CD14-positive monocyte (primary cell): ENCODE measurements around the gene HNRNPH2. TPM values are rescaled to one million over a fixed set of nuclear protein-coding genes. Genes with fewer than 3 reads are reported as not detected.

ENCODE experiments used
- DNase-seq, 3 donors: peaks; one replicate each; pipeline ENCODE4 v3.0.0-alpha.2; 2011 to 2022
- H2AFZ ChIP-seq: 2 replicates; pipeline ENCODE4 v1.6.0; 2012; ENCODE audit warnings: mild to moderate bottlenecking, low read depth, low read length, inconsistent platforms; ENCODE audit not compliant: insufficient read depth, poor library complexity, severe bottlenecking
- H3K27ac ChIP-seq, 2 donors: 1 replicate in 1 of 2; 2 replicates in 1 of 2; pipeline ENCODE4 v1.5.1; 2012 to 2013; ENCODE audit warnings: low read length in 2 of 2, control low read depth in 1 of 2, inconsistent platforms in 1 of 2, low read depth in 1 of 2, mild to moderate bottlenecking in 1 of 2
- H3K27me3 ChIP-seq, 2 donors: one replicate each; pipeline versions ENCODE4 v1.6.0 to v1.6.1; 2011 to 2013; ENCODE audit warnings: low read length in 2 of 2; ENCODE audit not compliant: control insufficient read depth in 2 of 2, insufficient read depth in 2 of 2
- H3K36me3 ChIP-seq, 2 donors: replicated peaks in 1 of 2; 1 replicate in 1 of 2; 2 replicates in 1 of 2; pipeline versions ENCODE4 v1.5.1 to v1.6.1; 2012 to 2013; ENCODE audit warnings: low read length in 2 of 2, control low read depth in 1 of 2, inconsistent platforms in 1 of 2, mild to moderate bottlenecking in 1 of 2; ENCODE audit not compliant: insufficient read depth in 2 of 2, control insufficient read depth in 1 of 2
- H3K4me1 ChIP-seq, 2 donors: 1 replicate in 1 of 2; 2 replicates in 1 of 2; pipeline versions ENCODE4 v1.5.1 to v1.6.1; 2012 to 2013; ENCODE audit warnings: low read length in 2 of 2, control low read depth in 1 of 2, inconsistent platforms in 1 of 2, mild to moderate bottlenecking in 1 of 2, moderate library complexity in 1 of 2; ENCODE audit not compliant: insufficient read depth in 2 of 2, control insufficient read depth in 1 of 2
- H3K4me2 ChIP-seq: replicated peaks from 2 replicates; pipeline ENCODE3; 2012; ENCODE audit warnings: low read length, moderate library complexity, mild to moderate bottlenecking; ENCODE audit not compliant: poor library complexity, severe bottlenecking; ENCODE audit errors: extremely low read depth
- H3K4me3 ChIP-seq, 3 experiments: fragments of 200-600 bp in 1 of 3; sonication (generic) in 1 of 3; replicated peaks in 1 of 3; 1 replicate in 2 of 3; 2 replicates in 1 of 3; pipeline ENCODE4 v1.5.1; 2011 to 2013; ENCODE audit warnings: low read length in 3 of 3, mild to moderate bottlenecking in 3 of 3, control low read depth in 2 of 3, low read depth in 2 of 3, inconsistent platforms in 1 of 3, moderate library complexity in 1 of 3
- H3K79me2 ChIP-seq: 2 replicates; pipeline ENCODE4 v1.6.0; 2012; ENCODE audit warnings: mild to moderate bottlenecking, control low read depth, inconsistent platforms, low read length, moderate library complexity; ENCODE audit not compliant: insufficient read depth
- H3K9ac ChIP-seq: 2 replicates; pipeline ENCODE4 v1.6.0; 2017; ENCODE audit warnings: low read length, mild to moderate bottlenecking; ENCODE audit not compliant: insufficient read depth, poor library complexity, severe bottlenecking
- H3K9me3 ChIP-seq, 2 donors: replicated peaks in 1 of 2; 1 replicate in 1 of 2; 2 replicates in 1 of 2; pipeline versions ENCODE4 v1.5.1 to v1.6.1; 2012 to 2013; ENCODE audit warnings: low read length in 2 of 2, control low read depth in 1 of 2; ENCODE audit not compliant: control insufficient read depth in 1 of 2, insufficient read depth in 1 of 2
- H4K20me1 ChIP-seq: 2 replicates; pipeline ENCODE4 v1.6.0; 2012; ENCODE audit warnings: mild to moderate bottlenecking, low read length, control low read depth, moderate library complexity; ENCODE audit not compliant: insufficient read depth
- H3K27ac Mint-ChIP-seq, 7 donors: one replicate each; pipeline ENCODE4 v1.8.0; 2020; ENCODE audit warnings: mild to moderate bottlenecking in 7 of 7, mixed read lengths in 7 of 7, moderate library complexity in 6 of 7, inconsistent platforms in 2 of 7
- H3K27me3 Mint-ChIP-seq, 3 donors: one replicate each; pipeline ENCODE4 v1.8.0; 2021 to 2022; ENCODE audit warnings: low read depth in 3 of 3, mild to moderate bottlenecking in 3 of 3, mixed read lengths in 3 of 3, moderate library complexity in 3 of 3, inconsistent platforms in 1 of 3
- H3K36me3 Mint-ChIP-seq, 2 donors: one replicate each; pipeline ENCODE4 v1.8.0; 2020; ENCODE audit warnings: mixed read lengths in 2 of 2, inconsistent platforms in 1 of 2, mild to moderate bottlenecking in 1 of 2
- H3K4me1 Mint-ChIP-seq: one replicate; pipeline ENCODE4 v1.8.0; 2020; ENCODE audit warnings: mild to moderate bottlenecking, mixed read lengths
- H3K4me3 Mint-ChIP-seq, 2 donors: one replicate each; pipeline ENCODE4 v1.8.0; 2020; ENCODE audit warnings: mild to moderate bottlenecking in 2 of 2, mixed read lengths in 2 of 2, moderate library complexity in 1 of 2
- H3K9me3 Mint-ChIP-seq, 7 donors: one replicate each; pipeline ENCODE4 v1.8.0; 2020 to 2022; ENCODE audit warnings: mixed read lengths in 7 of 7, mild to moderate bottlenecking in 6 of 7, moderate library complexity in 6 of 7, inconsistent platforms in 2 of 7
- CTCF ChIP-seq: fragments of 200-600 bp; IDR thresholded peaks from one replicate; pipeline ENCODE4 v1.8.0; 2022; ENCODE audit warnings: antibody characterized with exemption, mild to moderate bottlenecking
- WGBS: methylation state at CpG from one replicate; pipeline ENCODE4 v1.1.5; 2013; ENCODE audit warnings: missing lambda C conversion rate; ENCODE audit not compliant: insufficient coverage; 5-methylcytosine and 5-hydroxymethylcytosine counted together
- intact Hi-C, 2 donors: fragments of 100-400 bp; cut with micrococcal nuclease; formaldehyde crosslinking; loops; one replicate each; pipeline versions ENCODE4 v1.15.0 to v1.15.1; 2023
- polyA plus RNA-seq, 3 donors: library from polyadenylated mRNA; depleted of rRNA in 1 of 3; unstranded in 2 of 3; stranded (reverse) in 1 of 3; fragments of 300-500 nt in 2 of 3; fragments of >200 nt in 1 of 3; fragmentation: Illumina TruSeq in 2 of 3; gene quantifications; 1 replicate in 2 of 3; 2 replicates in 1 of 3; pipeline ENCODE4 v1.2.3, GENCODE V29; 2012 to 2021

The HNRNPH2 gene
- polyA plus RNA-seq, 3 donors: 27.7 to 163 (median 118) TPM

- Histone ChIP-seq H3K27me3 (no peaks in the 10 kb centered on the region), H4K20me1 (no peaks in the 10 kb centered on the region), H3K4me1 (peaks cover 13 to 15% of the 10 kb centered on the region in 2 donors), H3K27ac (no peak overlapping the region), H2AFZ (peak overlapping the region; percentile 84), H3K4me2 (no peak overlapping the region), H3K4me3 (no peak overlapping the region), H3K9me3 (no peaks in the 10 kb centered on the region), H3K9ac (no peak overlapping the region), H3K79me2 (peaks cover 10% of the 10 kb centered on the region), H3K36me3 (peaks cover 8 to 17% of the 10 kb centered on the region in 2 donors)
- intact Hi-C loops: loop anchor here in 1 of 2 donors (5.0 kb wide), 1 partner anchor 180 kb away; no protein-coding TSS in a partner anchor
- no peak overlapping the region for H3K4me3 Mint-ChIP-seq
- WGBS: no CpG with 5 or more reads among the region's 4 CpGs
- no peak for DNase-seq
- no peak for TF ChIP-seq CTCF
- H3K4me1 Mint-ChIP-seq: peaks cover 27% of the 10 kb centered on the region
- H3K9me3 Mint-ChIP-seq: peaks cover 0 to 2% (median 0%) of the 10 kb centered on the region in 7 donors
- H3K27ac Mint-ChIP-seq: peak overlapping the region in 4 of 7 donors; percentile 95 to 98 (median 96)
- H3K36me3 Mint-ChIP-seq: peaks cover 27 to 29% of the 10 kb centered on the region in 2 donors
- peaks cover 0 to 14% (median 0%) of the 10 kb centered on the region in 3 donors for H3K27me3 Mint-ChIP-seq
These were observed 9.2 kb downstream of the HNRNPH2 start for GRCh38 chrX:101417190-101417589.

GRCh38 chrX:101417981-101418841 is 10.2 kb downstream of the HNRNPH2 start:
- TF ChIP-seq CTCF: no peak
- peaks cover 9 to 11% of the 10 kb centered on the region in 2 donors for H3K4me1 ChIP-seq
- H3K36me3 Mint-ChIP-seq: peaks cover 17 to 23% of the 10 kb centered on the region in 2 donors

More at GRCh38 chrX:101417981-101418841, 10.2 kb downstream of the HNRNPH2 start:
- peak overlapping the region; percentile 92 to 98 (median 97) for H3K27ac Mint-ChIP-seq
- Histone ChIP-seq H3K27ac (peak overlapping the region; percentile 87 to 91), H2AFZ (peak overlapping the region; percentile 84), H3K4me3 (peak overlapping the region; percentile 60 to 80 (median 71)), H3K27me3 (no peaks in the 10 kb centered on the region), H3K9ac (peak overlapping the region; percentile 84), H3K36me3 (peaks cover 1 to 7% of the 10 kb centered on the region in 2 donors), H4K20me1 (no peaks in the 10 kb centered on the region), H3K79me2 (no peaks in the 10 kb centered on the region), H3K4me2 (peak overlapping the region; percentile 71), H3K9me3 (no peaks in the 10 kb centered on the region)
- WGBS: under 1% methylated on average over 22 of the region's 56 CpGs
- peaks cover 0 to 14% (median 0%) of the 10 kb centered on the region in 3 donors for H3K27me3 Mint-ChIP-seq
- peak; percentile 61 to 68 (median 64) for DNase-seq
- peak overlapping the region; percentile 81 to 90 for H3K4me3 Mint-ChIP-seq
- peaks cover 0 to 2% (median 0%) of the 10 kb centered on the region in 7 donors for H3K9me3 Mint-ChIP-seq
- intact Hi-C loops: loop anchor here in 1 of 2 donors (5.0 kb wide), 1 partner anchor 179 kb away; no protein-coding TSS in a partner anchor
- peaks cover 19% of the 10 kb centered on the region for H3K4me1 Mint-ChIP-seq
